Midbrain (tissue), 1 donor: ENCODE measurements around the gene KIRREL3.

ENCODE experiments used
- DNase-seq: peaks from one replicate; lab custom pipeline; 2025; lab: John Stamatoyannopoulos, UW

The KIRREL3 gene

DNA sequence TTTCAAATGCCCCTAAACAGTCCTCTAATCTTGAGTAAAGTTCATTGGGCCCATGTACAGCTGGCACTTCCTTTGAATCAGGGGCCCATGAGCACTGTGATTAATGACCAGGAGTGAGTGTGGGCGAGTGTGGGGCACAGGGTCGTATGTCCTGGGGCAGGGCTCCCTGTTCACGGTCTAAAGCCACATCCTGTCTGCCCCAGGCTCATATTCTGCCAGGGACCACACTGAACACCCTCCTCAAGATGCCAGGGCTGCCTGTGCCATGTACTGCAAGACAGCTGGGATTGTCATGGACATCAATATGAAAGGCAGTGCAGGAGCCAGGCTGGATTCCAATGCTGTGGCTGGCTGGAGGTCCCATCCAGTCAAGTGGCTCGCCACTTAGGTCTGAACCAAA, 130.5 kb downstream of the KIRREL3 start:
- DNase-seq, result no peak

DNA sequence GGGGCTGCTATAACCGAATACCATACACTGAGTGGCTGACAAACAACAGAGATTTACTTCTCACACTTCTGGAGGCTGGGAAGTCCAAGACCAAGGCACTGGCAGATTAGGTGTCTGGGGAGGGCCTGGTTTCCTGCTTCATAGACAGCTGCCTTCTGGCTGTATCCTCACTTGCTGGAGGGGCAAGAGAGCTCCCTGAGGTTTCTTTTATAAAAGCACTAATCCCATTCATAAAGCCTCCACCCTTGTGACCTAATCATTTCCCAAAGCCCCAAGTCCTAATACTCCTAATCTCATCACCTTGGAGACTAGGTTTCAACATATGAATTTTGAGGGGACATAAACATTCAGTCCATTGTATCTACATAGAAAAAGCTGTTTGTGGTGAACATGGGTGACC, 131.8 kb downstream of the KIRREL3 start:
- no peak for DNase-seq

DNA sequence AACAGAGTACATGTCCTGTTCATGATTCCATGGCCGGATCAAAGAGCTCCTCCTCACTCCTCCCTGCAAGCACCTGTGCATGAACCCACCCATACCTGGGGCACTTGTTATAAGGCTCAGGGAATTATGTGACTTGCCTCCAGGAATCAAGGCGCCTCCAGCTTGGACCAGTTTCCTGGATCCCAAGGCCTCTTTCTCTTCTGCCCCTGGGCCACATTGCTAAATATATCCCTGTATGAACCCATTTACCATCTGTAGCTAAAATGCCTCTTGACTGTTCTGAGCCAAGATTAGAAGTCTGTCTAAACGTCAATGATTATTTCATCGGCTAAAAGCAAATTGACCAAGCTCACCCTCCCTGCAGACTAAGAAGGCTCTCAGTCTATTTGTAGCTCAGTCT, 135.6 kb downstream of the KIRREL3 start:
- no peak for DNase-seq

DNA sequence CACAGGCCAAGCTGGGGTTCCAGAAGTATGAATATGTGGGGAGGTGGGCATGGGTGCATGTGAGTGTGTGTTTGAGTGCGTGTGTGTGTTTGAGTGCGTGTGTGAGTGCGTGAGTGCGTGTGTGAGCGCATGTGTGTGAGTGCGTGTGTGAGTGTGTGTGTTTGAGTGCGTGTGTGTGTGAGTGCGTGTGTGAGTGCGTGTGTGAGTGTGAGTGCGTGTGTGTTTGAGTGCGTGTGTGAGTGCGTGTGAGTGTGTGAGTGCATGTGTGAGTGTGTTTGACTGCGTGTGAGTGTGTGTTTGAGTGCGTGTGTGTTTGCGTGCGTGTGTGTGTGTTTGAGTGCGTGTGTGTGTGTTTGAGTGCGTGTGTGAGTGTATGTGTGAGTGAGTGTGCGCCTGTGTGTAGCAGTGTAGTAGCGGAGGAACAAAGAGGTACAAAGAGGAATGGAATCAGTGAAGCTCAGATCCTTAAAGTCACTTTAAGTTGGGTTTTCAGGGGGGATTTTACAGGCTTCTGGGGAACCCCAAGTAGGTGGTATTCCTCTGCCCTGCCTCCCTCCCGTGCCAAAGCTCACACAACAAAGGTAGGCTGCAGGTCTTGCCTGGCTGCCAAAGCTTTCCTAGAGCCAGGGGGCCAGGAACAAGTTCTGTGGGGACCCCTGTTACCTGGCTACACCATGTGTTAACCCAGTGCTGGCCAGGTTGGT, 137.1 kb downstream of the KIRREL3 start:
- DNase-seq, result no peak

DNA sequence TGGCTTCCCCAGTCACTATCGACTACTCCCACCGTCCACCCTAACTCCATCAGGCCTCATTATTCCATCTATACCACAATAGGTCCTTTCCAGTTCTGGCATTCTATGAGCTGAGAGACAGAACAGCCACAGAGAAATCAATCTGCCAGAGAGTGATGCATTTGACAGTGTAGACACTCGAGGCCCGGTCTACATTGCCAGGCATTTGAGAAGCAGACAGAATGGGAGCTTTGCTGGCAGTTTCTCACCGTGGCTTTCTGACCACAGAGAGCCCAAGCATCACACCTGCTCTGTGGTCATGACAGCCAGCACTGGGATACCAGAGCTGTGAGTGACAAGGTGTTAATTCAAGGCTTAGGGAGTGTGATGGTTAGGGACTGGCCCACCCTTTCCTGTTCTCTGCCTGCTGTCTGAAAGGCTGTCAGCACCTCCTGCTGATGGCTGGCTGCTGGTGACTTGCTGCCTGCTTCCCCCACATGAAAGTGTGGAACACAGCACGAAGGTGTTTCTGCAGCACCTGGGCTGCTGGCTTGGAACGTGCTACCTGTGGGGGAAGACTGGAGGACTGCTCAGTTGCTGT, 137.8 kb downstream of the KIRREL3 start:
- no peak for DNase-seq

DNA sequence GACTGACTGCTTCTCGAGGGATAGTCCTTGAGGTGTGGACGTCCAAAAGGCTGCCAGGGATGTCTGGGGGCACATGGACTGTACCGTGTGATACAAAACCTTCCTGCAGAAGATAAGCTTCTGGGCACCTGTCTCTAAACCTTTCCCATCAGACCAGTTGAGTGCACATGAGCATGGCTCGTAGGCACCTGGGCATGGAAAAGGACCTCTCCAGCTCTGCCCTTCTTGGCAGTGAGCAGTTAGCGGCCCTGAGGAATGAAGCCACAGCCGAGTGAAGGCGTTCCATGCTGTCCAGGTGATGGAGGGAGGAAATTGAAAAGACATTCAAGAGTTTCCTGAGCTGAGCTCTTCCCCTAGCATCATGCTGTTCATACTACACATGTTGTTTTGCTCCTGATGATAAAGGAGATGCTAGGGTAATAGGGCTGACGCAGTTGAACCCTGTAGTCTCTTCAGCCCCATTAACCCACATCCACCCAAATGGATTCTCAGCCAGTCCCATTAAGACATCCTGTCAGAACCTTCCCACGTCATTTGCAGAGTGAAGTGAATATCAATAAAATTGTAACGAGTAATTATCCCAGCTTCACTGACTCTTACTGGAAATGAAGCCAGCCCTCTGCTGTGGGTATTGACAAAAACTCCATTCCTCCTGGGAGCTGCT, 138.6 kb downstream of the KIRREL3 start:
- DNase-seq, result no peak

DNA sequence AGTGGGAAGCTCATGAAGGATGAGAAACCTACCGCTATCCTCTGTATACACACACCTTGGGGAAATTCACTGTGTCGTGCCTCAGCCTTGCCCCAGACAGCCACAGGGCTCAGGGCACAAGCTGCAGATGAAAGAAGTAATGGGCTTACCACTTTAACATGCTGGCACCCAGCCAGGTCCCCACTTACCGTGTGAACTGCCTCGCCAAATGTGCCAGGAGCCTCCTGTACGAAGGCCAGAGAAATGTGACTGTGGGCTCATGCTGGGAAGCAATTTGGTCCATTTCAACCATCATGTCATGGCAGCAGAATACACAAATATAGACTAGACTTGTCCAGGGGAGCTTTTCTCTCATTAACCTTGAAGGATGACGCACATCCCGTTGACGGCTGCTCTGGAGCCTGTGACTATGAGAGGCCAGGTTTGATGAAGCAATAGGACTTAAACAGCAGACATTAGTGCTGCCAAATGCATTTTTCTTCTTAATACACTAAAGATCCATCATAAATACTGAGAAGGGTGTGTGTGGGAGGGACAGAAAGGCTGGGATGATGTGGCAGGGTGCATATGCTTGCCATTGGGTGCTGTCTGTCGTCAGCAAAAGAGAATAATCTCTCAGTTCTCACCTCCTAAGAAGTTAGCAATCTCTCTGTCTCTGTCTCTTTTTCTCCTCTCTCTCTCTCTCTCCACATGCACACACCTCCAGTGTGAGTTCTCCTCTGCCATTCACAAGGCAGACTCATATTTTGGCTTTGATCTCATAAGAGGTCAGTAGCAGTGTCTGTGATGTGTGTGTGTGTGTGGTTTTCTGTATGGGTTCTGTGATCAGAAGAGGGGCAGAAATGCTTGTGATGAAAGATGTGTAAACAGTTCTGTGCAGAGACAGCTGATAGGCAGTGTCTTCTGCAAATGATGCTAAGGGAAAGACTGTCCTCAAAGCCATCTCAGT, 142.4 kb downstream of the KIRREL3 start:
- DNase-seq, result no peak

DNA sequence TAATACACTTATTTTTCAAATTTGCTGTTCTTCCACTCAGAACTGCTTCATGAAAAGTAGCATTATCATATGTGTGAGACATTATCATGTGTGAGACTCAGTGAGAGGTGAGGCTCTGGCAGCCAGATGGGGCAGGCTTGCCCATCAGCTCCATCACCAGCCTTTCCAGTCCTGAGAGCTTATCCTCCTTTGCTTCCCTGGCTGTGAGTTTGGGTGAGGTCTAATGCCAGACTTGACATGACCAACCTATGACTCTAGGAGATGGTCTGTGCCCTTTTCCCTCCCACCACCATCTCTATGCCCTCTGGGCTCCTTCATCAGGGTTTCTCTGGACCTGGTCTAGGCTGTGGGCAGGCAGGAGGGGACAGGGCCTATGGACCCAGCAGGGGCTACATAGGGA, 145.0 kb downstream of the KIRREL3 start:
- no peak for DNase-seq

DNA sequence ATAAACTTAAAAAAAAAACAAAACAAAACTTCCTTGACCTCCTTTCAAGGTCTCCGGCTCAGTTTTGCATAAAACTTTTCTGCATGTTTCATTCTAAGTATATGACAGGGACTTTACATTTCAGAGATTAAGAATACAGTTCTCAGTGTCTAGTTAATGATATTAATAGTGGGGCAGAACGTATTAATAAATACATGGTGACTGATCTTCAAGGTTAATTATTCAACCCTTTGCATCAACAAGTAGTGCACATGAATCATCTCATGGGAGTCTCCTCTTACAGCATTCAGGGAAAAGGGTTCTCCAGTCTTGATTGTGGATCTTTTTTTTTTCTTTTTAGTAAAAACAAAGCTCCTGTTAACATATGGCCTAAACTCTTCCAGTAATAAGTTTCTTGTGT, 146.8 kb downstream of the KIRREL3 start:
- DNase-seq, result no peak

DNA sequence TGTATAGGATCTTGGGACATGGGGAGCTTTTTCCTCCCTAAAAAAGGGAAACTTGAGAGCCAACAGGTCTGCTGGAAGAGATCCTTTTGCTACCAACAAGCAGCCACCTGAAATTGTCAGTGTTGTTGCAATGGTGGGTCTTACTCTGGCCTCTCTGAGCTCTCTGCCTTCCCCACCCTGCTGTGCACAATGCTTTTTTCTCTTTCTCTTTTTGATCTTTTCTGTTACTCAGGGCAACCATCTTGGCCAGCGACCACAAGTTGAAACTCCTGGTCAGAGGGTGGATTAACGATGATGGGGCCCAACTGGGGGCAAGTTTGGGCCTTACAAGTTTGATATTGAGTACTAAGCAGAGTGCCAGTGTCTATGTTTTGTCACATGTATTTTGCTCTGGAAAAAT, 155.8 kb downstream of the KIRREL3 start:
- DNase-seq, result no peak

DNA sequence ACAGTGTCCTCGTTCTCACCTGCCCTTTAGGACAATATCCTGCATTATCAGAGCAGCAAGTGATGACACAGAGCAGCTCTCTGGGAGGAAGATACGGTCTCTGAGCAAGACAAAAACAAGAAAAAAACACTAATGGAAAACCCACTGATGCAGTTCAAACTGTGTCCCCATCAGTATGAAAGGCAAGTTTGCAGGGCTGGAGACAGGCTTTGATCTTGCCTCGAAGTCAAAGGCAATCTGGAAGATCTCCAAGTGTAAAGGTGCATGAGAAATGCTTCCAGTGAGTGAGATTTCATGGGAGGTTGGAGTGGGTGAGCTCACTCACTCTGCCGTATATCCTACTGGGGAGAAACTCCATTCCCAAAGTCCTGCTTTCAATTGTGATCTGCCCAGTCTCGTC, 157.5 kb downstream of the KIRREL3 start:
- DNase-seq, result no peak

DNA sequence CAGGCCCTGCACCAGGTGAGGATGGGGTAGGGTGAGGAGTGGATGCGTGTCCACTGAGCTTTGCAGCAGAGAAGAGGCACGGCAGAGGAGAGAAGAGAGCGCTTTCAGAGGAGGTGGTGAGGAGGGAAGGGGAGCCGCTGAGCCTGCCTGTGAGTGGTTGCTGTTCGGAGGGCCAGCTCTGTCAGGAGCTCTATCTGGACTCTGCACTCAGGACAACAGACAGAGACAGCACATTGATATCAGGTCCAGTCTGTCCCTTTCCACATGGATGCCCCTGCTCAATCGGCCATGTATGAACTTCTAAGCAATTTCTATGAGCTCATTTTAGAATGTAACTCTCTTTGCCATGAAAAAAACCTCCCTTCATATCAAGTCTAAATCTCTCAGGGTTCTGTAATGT, 158.6 kb downstream of the KIRREL3 start:
- DNase-seq, result no peak

DNA sequence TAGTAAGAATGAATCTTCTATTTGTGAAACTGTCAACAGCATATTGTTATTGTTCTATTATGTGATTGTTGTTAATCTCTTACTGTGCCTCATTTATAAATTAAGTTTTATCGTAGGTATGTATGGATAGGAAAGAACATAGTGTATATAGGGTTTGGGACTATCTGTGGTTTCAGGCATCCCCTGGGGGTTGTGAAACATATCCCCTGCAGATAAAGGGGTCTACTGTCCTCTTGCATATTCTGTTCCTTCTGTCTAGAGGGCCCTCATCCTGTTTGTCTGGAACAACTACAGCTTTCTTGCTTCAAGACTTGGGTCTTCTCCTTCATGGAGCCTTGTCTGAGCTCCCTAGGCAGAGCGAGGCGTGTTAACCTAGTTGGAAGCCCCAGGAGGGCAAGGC, 159.6 kb downstream of the KIRREL3 start:
- DNase-seq, result no peak

DNA sequence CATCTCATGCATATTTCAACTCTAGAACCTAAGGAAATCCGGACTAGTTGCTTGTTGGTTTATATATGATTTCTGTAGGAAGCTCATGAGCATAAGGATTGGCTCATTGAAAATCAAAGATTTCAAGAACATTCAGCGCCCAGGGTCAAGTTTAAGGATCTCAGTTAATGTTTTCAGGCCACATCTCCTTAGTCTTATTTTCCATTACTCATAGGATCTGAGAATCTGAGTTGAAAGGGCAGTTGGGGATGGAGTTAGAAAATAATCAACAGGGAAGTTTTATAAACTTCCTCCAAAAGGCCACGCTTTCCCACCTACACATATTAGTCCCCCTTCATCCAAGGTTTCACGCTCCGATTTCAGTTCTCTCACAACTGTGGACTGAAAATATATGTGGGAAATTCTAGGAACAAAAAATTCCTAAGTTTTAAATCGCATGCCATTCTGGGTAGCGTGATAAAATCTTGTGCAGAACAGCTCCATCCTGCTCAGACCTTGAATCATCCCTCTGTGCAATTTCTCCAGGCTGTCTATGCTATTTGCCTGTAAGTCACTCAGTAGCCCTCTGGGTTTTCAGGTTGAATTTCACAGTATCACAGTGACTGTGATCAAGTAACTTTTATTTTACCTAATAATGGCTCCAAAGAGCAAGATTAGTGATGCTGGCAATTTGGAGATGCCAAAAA, 160.2 kb downstream of the KIRREL3 start:
- no peak for DNase-seq

DNA sequence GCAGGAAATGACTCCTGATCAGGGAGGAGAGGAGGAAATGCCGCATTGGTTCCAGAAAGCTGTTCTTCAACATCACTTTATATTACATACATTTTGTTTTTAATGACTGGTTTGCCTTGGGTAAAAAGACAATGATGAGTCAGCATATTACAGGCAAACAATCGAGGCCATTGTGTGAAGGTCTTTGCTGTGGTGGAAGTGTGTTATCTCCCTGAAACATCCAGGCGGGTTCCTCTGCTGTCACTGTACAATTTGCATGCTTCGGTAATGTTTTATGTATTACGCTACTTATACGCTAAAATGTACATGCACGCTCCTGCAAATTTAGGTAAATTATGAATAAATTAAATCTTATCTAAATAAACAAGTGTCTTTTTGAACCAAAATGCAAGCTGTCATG, 161.1 kb downstream of the KIRREL3 start:
- peak; percentile 58 for DNase-seq

DNA sequence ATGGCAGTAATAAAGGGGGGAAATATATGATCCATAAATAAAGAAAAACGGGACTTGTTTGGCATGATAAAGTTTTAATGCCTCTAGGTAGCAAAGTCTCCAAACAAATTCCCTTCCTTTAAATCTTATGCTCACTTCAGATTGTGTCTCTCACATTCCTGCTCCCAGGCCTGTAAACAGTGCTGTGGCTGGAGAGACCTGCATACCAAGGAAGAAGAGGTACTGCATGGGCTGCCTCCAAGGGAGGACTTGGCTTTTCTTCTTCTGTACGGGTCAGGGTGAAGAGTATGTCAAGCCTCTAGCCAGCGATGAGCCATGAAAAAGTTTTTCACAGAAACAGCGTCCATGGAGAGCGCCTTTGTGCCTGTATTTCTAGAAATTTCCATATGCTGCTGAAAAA, 161.8 kb downstream of the KIRREL3 start:
- no peak for DNase-seq

DNA sequence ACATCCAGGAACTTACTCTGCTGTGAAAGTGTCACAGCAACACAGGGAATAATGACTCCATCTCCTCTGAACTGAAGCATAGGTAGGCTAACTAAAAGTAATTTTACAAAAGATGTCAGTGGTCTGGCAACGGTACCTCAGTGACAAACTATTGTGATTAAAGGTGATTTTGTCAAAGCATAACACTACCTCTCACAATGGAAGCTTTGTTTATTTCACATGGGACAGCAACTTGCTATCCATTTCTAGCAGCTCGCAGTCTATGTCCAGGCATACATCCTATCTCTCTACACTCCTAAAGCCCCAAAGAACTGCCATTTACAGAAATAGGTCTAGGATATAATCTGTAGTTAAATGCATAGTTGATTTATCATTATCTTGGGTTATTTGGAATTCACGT, 163.0 kb downstream of the KIRREL3 start:
- DNase-seq, result no peak

DNA sequence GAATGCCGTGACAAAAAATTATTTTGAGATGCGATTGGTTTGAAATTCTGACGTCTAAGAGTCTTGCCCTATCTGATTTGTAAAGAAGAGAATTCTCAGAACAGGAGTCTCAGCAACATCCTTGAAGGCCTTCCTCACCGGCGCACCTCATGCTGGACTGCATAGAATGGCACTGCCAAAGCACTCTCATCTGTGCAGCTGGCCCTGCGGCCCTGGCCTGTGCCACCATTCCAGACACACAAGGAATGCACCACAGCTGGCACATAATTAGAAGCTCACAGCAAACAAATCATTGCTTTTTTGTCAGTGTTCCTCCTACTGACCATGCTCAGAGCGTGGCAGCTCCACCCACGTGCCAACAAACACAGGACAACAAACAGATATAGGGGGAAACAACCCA, 166.0 kb downstream of the KIRREL3 start:
- no peak for DNase-seq

DNA sequence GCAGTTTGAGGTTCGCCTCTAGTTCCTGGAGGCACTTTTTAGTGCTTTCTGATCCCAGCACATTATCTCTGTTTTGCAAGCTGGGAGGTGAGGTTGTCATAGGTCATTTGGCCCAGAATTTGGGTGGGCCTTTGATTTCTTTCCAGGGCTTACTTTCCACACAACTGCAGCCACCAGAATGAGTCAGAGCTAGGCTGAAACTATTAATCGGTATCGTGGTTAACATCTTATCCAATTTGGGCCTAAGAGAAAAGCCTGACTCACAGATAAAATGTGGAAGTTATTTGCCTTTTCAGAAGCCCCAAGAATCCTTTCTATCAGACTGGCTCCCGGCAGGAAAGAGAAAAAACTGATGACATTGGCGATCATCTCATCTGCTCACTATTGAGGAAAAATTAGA, 166.4 kb downstream of the KIRREL3 start:
- DNase-seq, result no peak

DNA sequence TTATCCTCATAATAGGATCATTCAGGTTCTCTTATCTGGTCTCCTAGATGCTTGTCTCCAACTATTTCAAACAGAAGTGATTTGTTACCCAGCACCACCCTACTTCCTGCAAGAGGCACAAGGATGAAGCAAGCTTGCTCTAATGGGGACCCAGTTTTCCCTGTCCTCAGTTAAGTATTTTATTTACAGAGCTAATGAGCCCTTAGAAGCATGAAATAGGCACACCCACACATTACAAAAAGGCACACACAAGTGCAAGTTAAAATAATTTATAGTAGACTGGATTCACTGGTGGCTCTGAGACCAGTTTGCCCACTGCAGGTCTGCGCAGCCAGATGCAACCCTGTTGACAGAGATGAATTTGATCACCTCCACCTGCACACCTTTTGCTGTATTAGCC, 167.5 kb downstream of the KIRREL3 start:
- no peak for DNase-seq

DNA sequence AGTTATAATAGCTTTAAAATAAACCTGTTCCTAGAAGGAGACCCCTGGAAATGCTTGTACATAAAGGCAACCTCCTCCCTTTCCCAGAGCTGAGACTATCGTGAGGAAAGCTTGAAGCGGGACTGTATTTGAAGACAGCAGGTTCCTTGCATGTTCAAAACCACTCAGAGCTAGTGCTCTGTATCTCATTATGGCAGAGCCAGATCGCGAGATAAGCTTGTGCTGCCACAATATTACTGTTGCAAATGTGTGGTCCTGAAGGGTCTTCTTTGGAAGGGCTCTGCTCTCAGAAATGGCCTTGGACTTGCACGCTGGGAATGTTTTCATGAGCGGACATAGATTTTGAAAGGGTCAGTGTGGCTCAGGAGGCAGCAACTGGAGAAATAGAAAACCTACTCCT, 168.2 kb downstream of the KIRREL3 start:
- DNase-seq, result no peak

DNA sequence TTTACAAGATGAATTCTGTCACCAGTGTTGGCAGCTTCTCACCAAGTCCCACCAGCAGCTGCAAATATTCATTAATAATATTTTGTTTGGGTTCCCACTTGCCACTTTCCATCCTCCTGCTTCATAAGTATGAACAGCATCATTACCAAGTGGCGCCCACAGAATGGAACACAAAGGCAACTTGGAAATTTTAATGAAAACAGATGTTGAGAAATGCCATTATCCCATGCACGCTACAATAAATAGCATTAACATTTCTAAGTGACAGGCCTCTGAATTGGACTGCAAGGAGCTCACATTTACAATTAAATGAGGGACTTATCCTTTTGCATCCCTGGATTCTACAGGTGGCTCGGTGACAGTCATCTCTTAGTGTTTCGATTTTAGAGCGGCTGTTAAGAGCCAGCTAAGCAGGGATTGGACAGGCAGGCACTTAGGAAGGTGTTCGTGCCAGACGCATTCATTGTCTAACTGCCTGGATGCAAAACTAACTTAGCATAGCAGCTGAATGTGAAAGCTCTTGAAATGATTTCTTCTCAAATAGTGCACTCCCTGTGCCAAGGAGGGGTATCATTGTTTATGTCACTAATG, 170.3 kb downstream of the KIRREL3 start:
- no peak for DNase-seq
